HEK293T (cell line): ENCODE measurements around the gene USP31.

Source experiments
- CTCF ChIA-PET: fragments of 350-600 bp; formaldehyde crosslinking; extraction: SDS; loops from one replicate; lab custom pipeline; 2021; ENCODE audit warnings: antibody characterized with exemption, inconsistent platforms; lab: Yijun Ruan, JAX
- POLR2A ChIA-PET: fragments of 350-600 bp; formaldehyde crosslinking; extraction: SDS; loops from one replicate; lab custom pipeline; 2020; ENCODE audit warnings: antibody characterized with exemption, inconsistent platforms; lab: Yijun Ruan, JAX
- DNase-seq: peaks from one replicate; pipeline ENCODE4 v3.0.0; 2012; ENCODE audit warnings: mixed read lengths; ENCODE audit errors: extremely low spot score
- ARNT ChIP-seq: fragments of 450-650 bp; IDR thresholded peaks from 2 replicates; pipeline ENCODE4 v1.6.1; 2017; ENCODE audit warnings: mild to moderate bottlenecking
- BHLHE40 ChIP-seq: fragments of 450-650 bp; IDR thresholded peaks from 2 replicates; pipeline ENCODE4 v1.6.1; 2016; ENCODE audit warnings: mild to moderate bottlenecking, moderate library complexity, borderline replicate concordance
- CTBP1 ChIP-seq: fragments of 450-650 bp; IDR thresholded peaks from 2 replicates; pipeline ENCODE4 v1.6.1; 2016; ENCODE audit warnings: borderline replicate concordance
- ELF4 ChIP-seq: fragments of 450-650 bp; IDR thresholded peaks from 2 replicates; pipeline ENCODE4 v1.6.1; 2017; ENCODE audit warnings: antibody characterized with exemption
- FOXA1 ChIP-seq: fragments of 450-650 bp; IDR thresholded peaks from 2 replicates; pipeline ENCODE4 v1.6.1; 2016; ENCODE audit warnings: mild to moderate bottlenecking
- FOXK2 ChIP-seq: fragments of 450-650 bp; IDR thresholded peaks from 2 replicates; pipeline ENCODE4 v1.6.1; 2016; ENCODE audit warnings: mild to moderate bottlenecking
- FOXM1 ChIP-seq: fragments of 450-650 bp; IDR thresholded peaks from 2 replicates; pipeline ENCODE4 v1.6.1; 2017; ENCODE audit warnings: mild to moderate bottlenecking, borderline replicate concordance
- HDGF ChIP-seq: fragments of 450-650 bp; IDR thresholded peaks from 2 replicates; pipeline ENCODE4 v1.6.1; 2017; ENCODE audit warnings: antibody characterized with exemption, borderline replicate concordance
- L3MBTL2 ChIP-seq: fragments of 450-650 bp; conservative IDR thresholded peaks from 2 replicates; pipeline ENCODE4 v1.6.1; 2016; ENCODE audit warnings: mild to moderate bottlenecking
- LEF1 ChIP-seq: fragments of 450-650 bp; IDR thresholded peaks from 2 replicates; pipeline ENCODE4 v1.6.1; 2017; ENCODE audit warnings: mild to moderate bottlenecking, borderline replicate concordance
- NFRKB ChIP-seq: fragments of 450-650 bp; IDR thresholded peaks from 2 replicates; pipeline ENCODE4 v1.6.1; 2016; ENCODE audit warnings: mild to moderate bottlenecking, moderate library complexity
- PKNOX1 ChIP-seq: fragments of 450-650 bp; IDR thresholded peaks from 2 replicates; pipeline ENCODE4 v1.6.1; 2016
- SP1 ChIP-seq: fragments of 450-650 bp; IDR thresholded peaks from 2 replicates; pipeline ENCODE4 v1.6.1; 2017
- SUZ12 ChIP-seq: fragments of 450-650 bp; IDR thresholded peaks from 2 replicates; pipeline ENCODE4 v1.6.1; 2016; ENCODE audit warnings: mild to moderate bottlenecking
- TARDBP ChIP-seq: fragments of 450-650 bp; IDR thresholded peaks from 2 replicates; pipeline ENCODE4 v1.6.1; 2016
- ZNF384 ChIP-seq: fragments of 450-650 bp; IDR thresholded peaks from 2 replicates; pipeline ENCODE4 v1.6.1; 2016

USP31 gene

DNA sequence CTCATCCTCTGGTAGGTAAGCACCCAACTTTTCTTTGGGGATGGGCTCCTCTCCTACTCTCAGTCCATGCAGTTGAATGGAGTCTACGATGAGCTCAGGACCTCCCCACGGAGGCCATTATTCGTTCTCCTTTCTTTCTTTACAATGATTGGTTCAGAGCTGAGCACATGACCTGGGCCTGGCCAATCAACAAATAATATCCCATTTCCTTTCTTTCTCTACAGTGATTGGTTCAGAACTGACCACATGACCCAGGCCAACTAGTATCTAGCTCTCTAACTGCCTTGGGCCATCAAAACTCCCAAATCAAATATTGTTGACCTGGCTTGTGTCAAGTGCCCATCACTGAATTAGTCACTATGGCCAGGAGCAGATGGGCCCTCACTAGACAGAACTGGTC lies 129.2 kb downstream of the USP31 start:
- no peak for DNase-seq
- POLR2A ChIA-PET, result no interaction called here
- TF ChIP-seq FOXK2 (no peak), FOXA1 (no peak), SUZ12 (no peak), BHLHE40 (no peak), NFRKB (no peak), HDGF (no peak), L3MBTL2 (no peak), SP1 (no peak), ELF4 (no peak), TARDBP (no peak), FOXM1 (no peak), ARNT (no peak), CTBP1 (no peak), ZNF384 (no peak), PKNOX1 (no peak), LEF1 (no peak)
- CTCF ChIA-PET, result no interaction called here

DNA sequence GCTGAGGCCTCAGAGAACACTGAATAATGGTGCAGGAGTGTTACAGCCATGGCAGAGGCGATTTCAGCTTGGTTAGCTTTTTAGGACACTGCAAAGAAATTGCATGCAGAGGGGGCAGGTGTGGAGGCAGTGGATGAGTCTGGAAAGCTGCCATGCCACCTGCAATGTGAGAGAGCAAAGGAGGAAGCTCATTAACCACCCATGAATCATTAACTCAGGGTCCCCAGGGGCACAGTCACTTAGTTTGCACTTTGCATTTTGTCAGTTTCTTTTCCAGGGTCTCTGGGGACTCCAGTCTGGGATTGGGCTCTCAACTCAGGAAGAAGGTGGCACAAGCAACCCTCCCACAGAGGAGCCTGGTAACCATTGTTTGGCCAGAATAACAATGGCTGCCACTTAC lies 132.9 kb downstream of the USP31 start:
- ChIA-PET POLR2A (no interaction called here), CTCF (no interaction called here)
- no peak for DNase-seq
- TF ChIP-seq FOXK2 (no peak), ELF4 (no peak), HDGF (no peak), ZNF384 (no peak), TARDBP (no peak), LEF1 (no peak), L3MBTL2 (no peak), CTBP1 (no peak), BHLHE40 (no peak), PKNOX1 (no peak), ARNT (no peak), NFRKB (no peak), FOXM1 (no peak)

DNA sequence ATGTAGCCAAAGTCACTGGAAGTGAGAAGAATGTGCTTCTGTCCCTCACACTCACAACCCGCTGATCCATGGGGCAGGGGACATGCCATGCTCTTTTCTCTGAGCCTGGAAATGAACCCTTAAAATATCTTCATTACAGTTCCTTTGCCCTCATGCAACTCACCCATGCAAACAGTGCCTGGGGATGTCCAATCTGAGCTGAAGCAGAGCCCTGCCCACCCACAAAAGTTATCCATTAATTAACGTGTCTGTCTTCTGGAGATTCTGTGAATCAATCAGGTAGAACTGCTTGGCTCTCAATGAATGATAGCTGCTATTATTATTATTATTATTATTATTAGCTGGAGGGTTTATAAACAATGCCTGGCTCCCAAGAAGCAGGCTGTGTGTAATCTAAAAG lies 133.7 kb downstream of the USP31 start:
- CTCF ChIA-PET, result interaction anchor here (1.1 kb wide), 1 partner anchor 116 kb away, joined by 3 read pairs; no protein-coding TSS in a partner anchor
- TF ChIP-seq PKNOX1 (no peak), SP1 (no peak), ELF4 (no peak), HDGF (no peak), LEF1 (no peak), TARDBP (no peak), ARNT (no peak), ZNF384 (no peak), L3MBTL2 (no peak)
- no peak for DNase-seq
- POLR2A ChIA-PET, result no interaction called here

- no peak for TF ChIP-seq FOXM1
- no peak for TF ChIP-seq FOXA1
- TF ChIP-seq ARNT, result no peak
- TF ChIP-seq TARDBP, result no peak
- ChIA-PET POLR2A (no interaction called here), CTCF (interaction anchor here (1.1 kb wide), 1 partner anchor 115 kb away, joined by 3 read pairs; no protein-coding TSS in a partner anchor)
- DNase-seq, result no peak
These were observed 134.7 kb downstream of the USP31 start for GRCh38 chr16:23014592-23014991.
